Stomach smooth muscle (tissue), 2 donors: ENCODE data around the gene DVL1.
"Not testable (repeated sequence)": the region's sequence is repeated elsewhere in the genome, so short reads cannot be mapped to it uniquely, and the experiment has no call there.

ENCODE experiments used
- H3K27ac ChIP-seq: one replicate; pipeline ENCODE4 v1.7.0; 2013; ENCODE audit warnings: mild to moderate bottlenecking, low read length, inconsistent platforms
- H3K27me3 ChIP-seq, 2 donors: one replicate each; pipeline ENCODE4 v1.7.0; 2013; ENCODE audit warnings: low read length in 2 of 2; ENCODE audit not compliant: insufficient read depth in 2 of 2, control insufficient read depth in 1 of 2
- H3K36me3 ChIP-seq, 2 donors: one replicate each; pipeline ENCODE4 v1.7.0; 2013; ENCODE audit warnings: low read length in 2 of 2; ENCODE audit not compliant: control insufficient read depth in 2 of 2, insufficient read depth in 2 of 2
- H3K4me1 ChIP-seq: one replicate; pipeline ENCODE4 v1.7.0; 2013; ENCODE audit warnings: low read length; ENCODE audit not compliant: control insufficient read depth, insufficient read depth
- H3K4me3 ChIP-seq, 2 donors: one replicate each; pipeline ENCODE4 v1.7.0; 2013; ENCODE audit warnings: low read length in 2 of 2
- H3K9ac ChIP-seq, 2 donors: one replicate each; pipeline ENCODE4 v1.7.0; 2013; ENCODE audit warnings: low read length in 2 of 2, mild to moderate bottlenecking in 1 of 2
- H3K9me3 ChIP-seq, 2 donors: one replicate each; pipeline ENCODE4 v1.7.0; 2013; ENCODE audit warnings: low read length in 2 of 2; ENCODE audit not compliant: control insufficient read depth in 2 of 2
- donor health status: healthy.
- donor health status: Pancreatic carcinoma.

The DVL1 gene

DNA sequence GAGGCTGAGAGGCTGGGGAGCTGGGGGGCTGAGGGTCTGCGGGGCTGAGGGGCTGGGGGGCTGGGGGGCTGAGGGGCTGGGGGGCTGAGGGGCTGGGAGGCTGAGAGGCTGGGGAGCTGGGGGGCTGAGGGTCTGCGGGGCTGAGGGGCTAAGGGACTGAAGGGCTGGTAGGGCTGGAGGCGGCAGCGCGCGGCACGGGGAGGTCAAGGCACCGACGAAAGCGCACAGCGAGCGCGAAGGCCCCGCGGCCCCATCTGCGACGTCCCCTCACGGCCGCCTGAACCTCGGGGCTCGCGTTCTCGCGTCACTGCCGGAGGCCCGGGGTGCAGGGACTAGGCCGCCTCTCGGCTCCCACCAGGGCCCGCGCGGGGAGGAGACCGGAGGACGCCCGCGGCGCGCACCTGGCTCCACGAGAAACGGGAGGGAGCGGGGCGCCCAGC is 25.1 kb downstream of the DVL1 start:
- Histone ChIP-seq H3K9ac (peak overlapping the region; percentile 62 to 79), H3K27me3 (no peaks in the 10 kb centered on the region), H3K27ac (peak overlapping the region; percentile 62), H3K9me3 (no peaks in the 10 kb centered on the region), H3K4me3 (peak overlapping the region; percentile 81 to 83), H3K36me3 (peaks cover 9 to 19% of the 10 kb centered on the region in 2 donors), H3K4me1 (peaks cover 55% of the 10 kb centered on the region)

DNA sequence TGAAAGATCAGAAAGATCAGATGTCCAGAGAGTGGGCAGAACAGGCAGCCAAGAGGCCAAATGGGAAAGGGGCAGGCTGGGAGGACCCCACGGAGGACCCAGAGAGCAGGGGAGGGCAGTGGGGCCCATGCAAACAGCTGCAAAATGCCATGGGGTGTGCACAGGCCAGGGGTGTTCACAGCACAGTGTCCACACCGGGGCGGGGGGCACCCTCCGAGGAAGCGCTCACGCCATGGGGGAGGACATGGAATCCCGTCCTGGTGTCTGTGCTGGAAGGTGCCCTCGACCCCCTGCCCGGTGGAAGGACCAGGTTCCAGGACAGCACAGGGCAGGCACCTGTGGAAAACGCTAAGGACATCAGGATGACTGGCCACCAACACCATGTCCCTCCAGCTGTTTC is 26.3 kb downstream of the DVL1 start:
- no peak overlapping the region for H3K27ac ChIP-seq
- H3K27me3 ChIP-seq: no peaks in the 10 kb centered on the region
- H3K9me3 ChIP-seq: no peaks in the 10 kb centered on the region
- no peak overlapping the region for H3K9ac ChIP-seq
- H3K4me3 ChIP-seq: peak overlapping the region in 1 of 2 donors; percentile 35
- peaks cover 66% of the 10 kb centered on the region for H3K4me1 ChIP-seq
- H3K36me3 ChIP-seq: peaks cover 6 to 11% of the 10 kb centered on the region in 2 donors

DNA sequence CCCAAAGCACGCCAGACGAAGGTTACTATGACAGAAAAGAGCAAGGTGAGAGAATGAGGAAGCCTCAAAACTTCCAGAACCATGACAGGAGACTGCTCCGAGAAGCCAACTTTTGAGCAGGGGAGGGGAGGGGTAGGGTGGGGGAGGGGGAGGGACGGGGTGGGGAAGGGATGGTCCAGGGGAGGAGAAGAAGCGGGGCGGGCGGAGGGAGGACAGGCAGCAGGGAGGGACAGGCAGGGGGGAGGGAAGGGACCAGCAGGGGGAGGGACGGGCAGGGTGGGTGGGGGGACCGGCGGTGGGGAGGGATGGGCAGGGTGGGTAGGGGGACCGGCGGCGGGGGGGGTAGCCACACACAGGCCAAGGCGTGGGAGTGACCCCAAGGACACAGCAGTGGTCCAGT is 26.8 kb downstream of the DVL1 start:
- Histone ChIP-seq H3K9me3 (no peaks in the 10 kb centered on the region), H3K27ac (no peak overlapping the region), H3K36me3 (peaks cover 3 to 11% of the 10 kb centered on the region in 2 donors), H3K4me1 (peaks cover 71% of the 10 kb centered on the region), H3K9ac (no peak overlapping the region), H3K27me3 (no peaks in the 10 kb centered on the region), H3K4me3 (no peak overlapping the region)

DNA sequence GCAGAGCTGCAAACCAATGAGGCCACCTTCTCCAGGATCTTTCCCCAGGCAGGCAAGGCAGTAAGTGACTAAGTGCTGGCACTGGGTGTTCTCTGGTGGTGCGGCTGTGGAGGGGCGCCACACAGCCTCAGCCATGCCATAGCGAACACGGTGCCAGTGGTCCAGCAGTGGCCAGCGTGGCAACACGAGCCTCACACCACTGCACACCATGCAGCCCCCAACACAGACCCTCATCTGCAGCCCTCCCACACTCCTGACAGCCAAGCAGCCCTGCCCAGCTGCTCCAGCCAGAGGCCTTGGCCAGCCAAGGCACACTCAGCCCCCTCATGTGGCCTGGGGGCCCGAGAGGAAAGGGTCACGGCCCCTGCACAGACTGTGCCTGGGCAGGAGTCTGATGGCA is 27.7 kb downstream of the DVL1 start:
- Histone ChIP-seq H3K4me1 (peaks cover 68% of the 10 kb centered on the region), H3K4me3 (no peak overlapping the region), H3K36me3 (peaks cover 3 to 9% of the 10 kb centered on the region in 2 donors), H3K27ac (no peak overlapping the region), H3K9ac (no peak overlapping the region), H3K9me3 (no peaks in the 10 kb centered on the region), H3K27me3 (no peaks in the 10 kb centered on the region)

DNA sequence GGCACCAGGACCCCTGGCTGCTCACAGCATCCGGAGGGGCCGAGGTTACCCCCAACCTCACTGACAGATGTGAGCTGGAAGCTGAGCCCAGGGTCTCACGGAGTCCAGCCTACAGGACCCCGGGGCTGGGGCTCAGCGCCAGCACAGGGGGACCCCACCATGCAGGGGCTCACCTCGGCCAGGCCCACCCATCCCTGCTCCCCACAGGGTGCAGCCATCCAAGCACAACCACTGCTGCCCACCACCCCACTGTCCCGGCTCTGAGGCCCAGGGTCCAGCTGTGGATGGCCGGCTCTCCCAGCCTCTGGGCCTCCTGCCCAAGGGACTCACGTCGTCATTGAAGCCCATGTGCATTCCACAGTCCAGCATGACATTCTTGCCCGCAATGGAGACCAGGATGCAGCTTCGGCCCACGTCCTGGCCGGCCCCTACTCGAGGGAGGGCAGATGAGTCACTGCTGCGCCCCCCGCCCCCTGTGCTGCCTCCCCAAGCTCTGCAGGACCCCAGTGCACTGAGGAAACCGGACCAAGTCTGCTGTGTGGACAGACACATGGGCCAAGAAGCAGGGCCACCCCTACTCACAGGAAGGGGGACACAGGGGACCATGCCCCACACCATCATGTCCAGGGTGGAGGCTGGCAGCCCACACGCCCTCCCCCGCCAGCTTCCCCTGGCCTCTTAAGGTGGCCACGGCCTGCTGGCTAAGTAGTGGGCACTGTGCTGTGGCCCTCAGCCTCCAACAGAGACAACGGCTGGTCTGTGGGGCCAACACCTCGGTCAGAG is 28.4 kb downstream of the DVL1 start:
- H3K9ac ChIP-seq: no peak overlapping the region
- no peak overlapping the region for H3K27ac ChIP-seq
- peaks cover 64% of the 10 kb centered on the region for H3K4me1 ChIP-seq

DNA sequence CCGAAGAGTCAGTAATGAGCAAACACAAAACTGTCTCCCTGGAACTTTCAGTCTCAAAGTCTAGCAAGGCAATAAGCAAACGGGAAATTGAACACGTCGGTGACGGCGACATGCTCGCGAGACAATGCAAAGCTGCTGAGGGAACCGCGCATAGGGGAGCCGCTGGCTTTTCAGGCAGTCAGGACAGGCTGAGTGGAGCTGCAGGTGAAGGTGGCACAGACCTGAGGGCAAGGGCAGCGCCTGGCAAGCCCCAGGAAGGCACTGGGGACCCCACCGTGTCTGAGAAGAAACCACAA is 29.6 kb downstream of the DVL1 start:
- Histone ChIP-seq H3K27ac (peak overlapping the region; percentile 46), H3K27me3 (no peaks in the 10 kb centered on the region), H3K4me1 (peaks cover 55% of the 10 kb centered on the region), H3K36me3 (peaks cover 10 to 13% of the 10 kb centered on the region in 2 donors), H3K9ac (no peak overlapping the region), H3K4me3 (no peak overlapping the region), H3K9me3 (no peaks in the 10 kb centered on the region)

More for the DNA sequence above, 28.4 kb downstream of the DVL1 start:
- Histone ChIP-seq H3K9me3 (no peaks in the 10 kb centered on the region), H3K36me3 (peaks cover 3 to 9% of the 10 kb centered on the region in 2 donors), H3K4me3 (no peak overlapping the region), H3K27me3 (no peaks in the 10 kb centered on the region)

DNA sequence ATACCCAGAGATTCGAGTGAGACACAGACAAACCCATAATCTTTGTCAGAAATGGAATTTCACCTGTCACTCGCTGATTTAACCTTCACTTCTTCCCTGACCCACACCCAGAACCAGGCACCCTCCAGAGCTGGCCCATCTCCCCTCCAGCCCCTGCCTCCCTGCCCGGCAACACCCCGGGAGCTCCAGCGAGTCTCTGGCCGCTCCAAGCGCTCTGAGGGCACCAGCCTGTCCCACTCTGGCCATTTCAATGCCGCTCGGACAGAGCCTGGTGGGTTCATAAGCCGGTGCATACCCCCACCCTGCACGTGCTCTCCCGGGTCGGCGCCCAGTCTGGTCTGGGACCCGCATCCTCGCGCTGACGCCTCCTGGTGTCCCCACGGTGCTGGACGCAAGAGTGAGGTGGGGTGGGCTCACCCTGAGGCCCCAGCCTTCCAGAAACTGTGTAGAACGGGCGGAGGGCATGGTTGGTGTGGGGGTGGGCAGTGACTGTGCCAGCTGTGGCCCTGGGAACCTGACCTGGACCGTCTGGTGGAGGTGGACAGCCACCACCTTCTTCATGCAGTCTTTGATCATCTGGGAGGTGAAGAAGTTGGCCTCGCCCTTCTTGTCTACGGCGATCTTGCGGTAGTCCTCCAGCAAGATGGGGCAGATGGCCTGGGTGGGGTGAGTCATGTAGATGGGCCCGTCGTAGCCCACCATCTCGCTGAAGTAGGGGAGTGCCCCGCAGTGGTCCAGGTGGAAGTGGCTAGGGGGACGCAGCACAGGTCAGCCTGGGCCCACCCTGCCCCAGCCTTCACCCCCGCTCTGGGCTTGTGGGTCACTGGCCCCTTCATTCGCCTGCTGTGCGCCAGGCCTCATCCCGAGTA is 30.2 kb downstream of the DVL1 start:
- no peak overlapping the region for H3K9ac ChIP-seq
- no peaks in the 10 kb centered on the region for H3K27me3 ChIP-seq
- peaks cover 55% of the 10 kb centered on the region for H3K4me1 ChIP-seq
- peak overlapping the region; percentile 46 for H3K27ac ChIP-seq
- no peaks in the 10 kb centered on the region for H3K9me3 ChIP-seq
- H3K4me3 ChIP-seq: no peak overlapping the region
- H3K36me3 ChIP-seq: peaks cover 15 to 16% of the 10 kb centered on the region in 2 donors

DNA sequence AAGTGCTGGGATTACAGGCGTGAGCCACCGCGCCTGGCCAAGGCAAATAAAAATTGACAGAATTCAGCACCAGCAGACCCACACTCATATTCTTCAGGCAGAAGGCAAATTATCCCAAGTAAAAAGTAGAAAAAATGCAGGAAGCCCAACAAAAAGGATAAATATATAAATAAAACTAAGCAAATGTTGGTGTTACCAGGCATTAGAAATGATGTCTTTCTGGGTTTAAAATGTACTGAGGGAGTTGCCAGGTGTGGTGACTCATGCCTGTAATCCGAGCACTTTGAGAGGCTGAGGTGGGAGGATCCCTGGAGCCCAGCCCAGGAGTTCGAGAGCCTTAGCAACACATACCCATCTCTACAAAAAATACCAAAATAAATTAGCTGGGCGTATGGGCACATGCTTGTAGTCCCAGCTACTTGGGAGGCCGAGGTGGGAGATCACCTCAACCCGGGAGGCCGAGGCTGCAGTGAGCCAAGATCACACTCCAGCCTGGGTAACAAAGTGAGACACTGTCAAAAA is 31.0 kb downstream of the DVL1 start:
- Histone ChIP-seq H3K9ac (no peak overlapping the region), H3K36me3 (peaks cover 21 to 23% of the 10 kb centered on the region in 2 donors), H3K4me3 (no peak overlapping the region), H3K9me3 (no peaks in the 10 kb centered on the region), H3K27ac (peak overlapping the region; percentile 53), H3K27me3 (no peaks in the 10 kb centered on the region), H3K4me1 (peaks cover 50% of the 10 kb centered on the region)

DNA sequence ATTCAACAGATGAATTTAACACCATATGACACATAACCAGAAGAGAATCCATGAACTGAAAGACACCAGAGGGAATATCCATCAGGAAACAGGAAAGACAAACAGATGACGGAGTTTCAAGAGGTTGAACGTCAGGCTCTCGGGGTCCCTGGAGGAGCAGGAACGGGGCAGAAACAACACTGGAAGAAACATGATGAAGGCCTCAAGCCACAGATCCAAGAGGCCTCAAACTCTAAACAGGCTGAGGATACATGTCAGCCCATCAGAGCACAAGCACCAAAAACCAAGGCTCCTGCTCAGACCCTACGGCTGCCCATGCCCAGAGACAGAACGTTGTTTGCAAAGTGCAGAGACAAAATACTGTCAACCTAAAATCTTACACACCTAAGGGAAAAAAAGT is 31.8 kb downstream of the DVL1 start:
- Histone ChIP-seq H3K9ac (no peak overlapping the region), H3K4me3 (no peak overlapping the region), H3K36me3 (peaks cover 21 to 31% of the 10 kb centered on the region in 2 donors), H3K27ac (no peak overlapping the region), H3K4me1 (peaks cover 44% of the 10 kb centered on the region), H3K27me3 (no peaks in the 10 kb centered on the region), H3K9me3 (no peaks in the 10 kb centered on the region)

DNA sequence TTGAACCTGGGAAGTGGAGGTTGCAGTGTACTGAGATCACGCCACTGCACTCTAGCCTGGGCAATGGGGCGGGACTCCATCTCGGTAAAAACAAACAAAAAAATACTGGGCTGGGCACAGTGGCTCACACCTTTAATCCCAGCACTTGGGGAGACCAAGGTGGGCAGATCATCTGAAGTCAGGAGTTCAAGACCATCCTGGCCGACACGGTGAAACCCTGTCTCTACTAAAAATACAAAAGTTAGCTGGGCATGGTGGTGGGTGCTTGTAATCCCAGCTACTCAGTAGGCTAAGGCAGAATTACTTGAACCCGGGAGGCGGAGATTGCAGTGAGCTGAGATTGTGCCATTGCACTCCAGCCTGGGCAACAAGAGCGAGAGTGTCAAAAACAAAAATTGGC is 33.0 kb downstream of the DVL1 start:
- H3K27ac ChIP-seq, H3K9me3 ChIP-seq, H3K27me3 ChIP-seq, H3K9ac ChIP-seq: not testable (repeated sequence)
- peak overlapping the region in 1 of 2 donors; percentile 22 for H3K4me3 ChIP-seq
- H3K36me3 ChIP-seq: peaks cover 28 to 37% of the 10 kb centered on the region in 2 donors
- peaks cover 36% of the 10 kb centered on the region for H3K4me1 ChIP-seq
